DMS114 treated with DMSO at 0.1 percent for 48 hours (cell line): ENCODE results near the gene HGS.
A peak's percentile ranks its signal among the peaks of the same experiment; 100 is the strongest.

ENCODE experiments used
- DNase-seq: peaks from one replicate; lab custom pipeline; 2025; ENCODE audit not compliant: unreplicated experiment; lab: John Stamatoyannopoulos, UW

Gene HGS

DNA sequence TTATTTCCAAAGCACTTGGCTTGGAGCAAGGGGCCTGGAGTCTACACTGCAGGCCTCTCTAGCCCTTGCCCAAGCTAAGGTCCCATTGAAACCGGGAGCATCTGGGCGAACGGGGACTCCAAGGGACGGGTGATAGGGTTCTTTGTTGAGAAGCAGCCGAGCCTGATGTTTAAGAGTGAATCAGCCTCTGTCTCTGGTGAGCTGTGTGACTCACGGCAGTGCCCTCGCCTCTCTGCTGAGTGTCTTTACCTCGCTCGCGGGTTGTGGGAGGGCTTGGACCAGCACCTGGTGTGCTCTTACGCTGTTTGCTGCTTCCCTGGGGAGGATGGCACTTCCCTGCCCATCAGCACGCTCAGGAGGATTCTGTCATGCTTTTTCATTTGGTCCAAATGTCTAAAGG, 1.3 kb downstream of the HGS start:
- DNase-seq = no peak

DNA sequence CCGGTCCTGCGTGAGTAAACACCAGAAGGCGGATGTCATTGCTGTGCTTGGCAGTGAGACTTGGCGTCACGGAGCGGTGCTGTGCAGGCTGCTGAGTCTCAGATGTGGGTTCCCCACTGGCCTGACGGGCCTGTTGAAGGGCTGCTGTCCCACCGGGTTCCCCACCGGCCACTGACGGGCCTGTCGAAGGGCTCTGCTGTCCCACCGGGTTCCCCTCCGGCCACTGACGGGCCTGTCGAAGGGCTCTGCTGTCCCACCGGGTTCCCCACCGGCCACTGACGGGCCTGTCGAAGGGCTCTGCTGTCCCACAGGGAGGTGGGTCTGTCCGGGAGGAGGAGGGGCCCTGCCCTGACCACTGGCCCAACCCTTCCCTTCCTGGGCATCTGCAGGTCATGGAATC, 2.8 kb downstream of the HGS start:
- DNase-seq = no peak

DNA sequence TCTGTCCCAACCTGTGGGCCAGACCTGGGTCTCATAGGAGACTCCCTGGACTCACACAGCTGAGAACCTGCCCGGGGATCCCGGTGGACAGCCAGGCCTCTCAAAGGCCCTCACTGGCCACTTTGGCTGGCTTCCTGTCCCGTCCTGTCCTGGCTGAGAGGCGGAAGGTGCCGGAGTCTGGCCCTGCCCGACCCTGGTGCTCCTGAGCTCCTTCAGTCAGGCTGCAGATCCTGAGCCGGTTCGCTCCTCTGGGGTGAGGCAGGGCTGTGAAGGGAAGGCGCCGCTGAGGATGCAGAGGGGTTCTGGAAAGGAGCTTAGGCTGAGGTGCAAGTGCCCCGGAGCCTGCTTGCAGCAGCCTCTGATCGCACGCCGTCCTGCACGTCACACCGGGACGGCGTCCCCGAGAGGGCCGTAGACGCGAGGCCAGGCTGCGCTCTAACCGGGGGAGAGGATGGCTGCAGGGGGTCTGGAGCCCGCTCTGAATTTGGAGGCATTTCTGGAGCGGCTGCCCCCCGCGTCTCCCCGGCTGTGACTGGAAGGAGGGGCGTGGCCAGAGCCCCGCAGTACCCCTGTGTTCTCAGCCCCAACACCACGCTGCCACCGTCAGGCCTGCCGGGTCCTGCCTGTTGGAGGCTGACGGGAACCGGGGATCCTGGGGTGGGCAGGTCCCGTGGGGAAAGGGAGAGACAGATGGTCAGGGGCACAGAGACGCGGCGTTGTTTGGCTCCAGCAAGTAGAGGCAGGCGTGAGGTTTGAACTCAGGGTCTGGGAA, 4.1 kb downstream of the HGS start:
- no peak for DNase-seq

DNA sequence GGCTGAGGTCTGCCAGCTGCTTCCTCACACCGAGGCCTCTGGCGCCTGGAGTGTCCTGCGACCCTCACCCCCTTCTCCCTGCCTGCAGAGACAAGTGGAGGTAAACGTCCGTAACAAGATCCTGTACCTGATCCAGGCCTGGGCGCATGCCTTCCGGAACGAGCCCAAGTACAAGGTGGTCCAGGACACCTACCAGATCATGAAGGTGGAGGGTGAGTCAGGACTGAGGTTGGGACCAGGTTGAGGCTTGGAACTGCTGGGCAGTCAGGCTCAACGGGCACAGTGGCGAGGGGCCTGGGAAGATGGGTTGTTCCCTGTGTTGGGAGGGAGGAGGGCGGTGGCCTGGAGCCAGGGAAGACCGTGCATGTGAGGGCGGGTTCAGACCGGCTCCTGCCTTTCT, 4.8 kb downstream of the HGS start:
- no peak for DNase-seq

DNA sequence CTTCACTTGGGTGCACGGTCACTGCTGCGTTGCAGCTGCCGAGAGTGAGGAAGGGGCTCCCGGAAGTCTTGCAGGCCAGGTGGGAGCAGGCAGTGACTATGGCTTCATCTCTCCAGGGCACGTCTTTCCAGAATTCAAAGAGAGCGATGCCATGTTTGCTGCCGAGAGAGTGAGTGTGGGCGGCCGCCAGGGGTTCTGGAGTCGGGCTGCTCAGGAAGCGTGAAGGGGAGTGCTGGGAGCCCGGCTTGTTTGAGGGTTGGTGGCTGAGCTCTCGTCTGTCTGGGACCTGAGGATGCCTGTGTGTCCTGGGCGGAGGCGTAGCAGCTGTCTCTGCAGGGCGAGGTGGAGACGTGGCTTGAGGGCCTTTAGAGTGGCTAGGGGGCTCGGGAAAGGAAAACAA, 6.3 kb downstream of the HGS start:
- DNase-seq = no peak

DNA sequence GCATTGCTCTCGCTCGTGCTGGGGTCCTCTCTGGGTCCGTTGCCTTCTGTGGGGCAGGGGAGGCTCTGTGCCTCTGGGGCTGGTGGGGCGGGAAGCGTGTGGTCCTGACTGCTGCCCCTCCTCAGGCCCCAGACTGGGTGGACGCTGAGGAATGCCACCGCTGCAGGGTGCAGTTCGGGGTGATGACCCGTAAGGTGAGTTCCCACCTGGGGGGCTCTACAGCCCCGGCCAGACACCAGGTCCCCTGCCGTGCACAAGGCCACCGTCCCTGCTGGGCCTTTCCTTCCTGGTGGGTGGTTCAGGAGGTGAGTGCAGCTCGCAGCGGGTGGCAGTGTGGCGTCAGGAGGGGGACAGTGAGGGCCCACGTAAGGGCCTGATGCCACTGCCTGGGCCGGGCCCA, 6.7 kb downstream of the HGS start:
- DNase-seq = no peak

DNA sequence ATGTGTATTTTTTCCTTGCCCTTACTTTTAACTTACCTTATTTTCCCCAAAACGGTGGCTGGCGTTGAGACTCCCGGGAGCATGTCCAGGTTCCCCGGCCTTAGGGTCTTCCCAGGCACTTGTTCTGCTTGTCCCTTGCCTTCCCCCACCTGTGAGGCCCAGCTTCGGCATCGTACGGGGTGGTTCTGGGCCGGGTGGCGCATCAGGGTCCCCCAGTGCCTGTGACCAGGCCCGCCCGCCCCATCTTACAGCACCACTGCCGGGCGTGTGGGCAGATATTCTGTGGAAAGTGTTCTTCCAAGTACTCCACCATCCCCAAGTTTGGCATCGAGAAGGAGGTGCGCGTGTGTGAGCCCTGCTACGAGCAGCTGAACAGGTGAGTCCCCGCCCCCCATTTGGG, 7.4 kb downstream of the HGS start:
- DNase-seq = no peak

DNA sequence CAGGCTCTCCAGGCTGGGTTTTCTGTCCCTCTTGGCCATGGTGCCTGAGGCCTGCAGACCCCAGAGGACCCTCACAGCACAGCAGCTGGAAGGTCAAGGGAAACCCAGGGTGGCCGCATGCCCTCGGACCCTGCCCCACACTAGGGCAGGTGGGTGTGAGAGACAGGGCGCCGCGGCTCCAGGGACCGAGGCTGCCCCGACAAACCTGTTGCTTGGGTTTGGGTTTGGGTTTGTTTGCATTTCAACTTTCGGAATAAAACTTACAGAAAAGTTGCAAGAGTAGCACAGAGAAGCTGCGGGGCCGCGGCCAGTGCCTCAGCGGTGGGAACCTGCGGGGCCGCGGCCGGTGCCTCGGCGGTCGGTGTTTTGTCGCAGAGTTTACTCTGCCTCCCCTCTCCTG, 7.8 kb downstream of the HGS start:
- DNase-seq = no peak

DNA sequence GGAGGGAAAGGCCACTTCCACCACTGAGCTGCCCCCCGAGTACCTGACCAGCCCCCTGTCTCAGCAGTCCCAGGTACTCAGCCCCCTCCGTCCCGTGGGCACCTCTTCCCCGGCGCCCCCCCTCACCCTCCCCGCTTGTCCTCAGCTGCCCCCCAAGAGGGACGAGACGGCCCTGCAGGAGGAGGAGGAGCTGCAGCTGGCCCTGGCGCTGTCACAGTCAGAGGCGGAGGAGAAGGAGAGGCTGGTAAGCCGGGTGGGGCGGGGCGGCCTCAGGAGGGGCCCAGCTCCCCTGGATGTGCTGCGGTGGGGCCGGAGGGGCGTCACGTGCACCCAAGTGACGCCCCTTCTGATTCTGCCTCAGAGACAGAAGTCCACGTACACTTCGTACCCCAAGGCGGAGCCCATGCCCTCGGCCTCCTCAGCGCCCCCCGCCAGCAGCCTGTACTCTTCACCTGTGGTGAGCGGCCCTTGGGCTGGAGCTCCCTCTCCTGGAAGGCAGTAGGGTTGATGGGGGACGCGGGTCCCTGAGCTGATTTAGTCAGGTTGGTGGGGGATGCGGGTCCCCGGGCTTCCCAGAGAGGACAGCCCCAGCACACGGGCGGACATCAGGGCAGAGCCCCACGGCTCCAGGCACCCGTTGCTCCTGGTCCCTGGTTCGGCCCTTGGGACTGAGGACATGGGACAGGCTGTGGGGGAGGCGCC, 9.8 kb downstream of the HGS start:
- no peak for DNase-seq

DNA sequence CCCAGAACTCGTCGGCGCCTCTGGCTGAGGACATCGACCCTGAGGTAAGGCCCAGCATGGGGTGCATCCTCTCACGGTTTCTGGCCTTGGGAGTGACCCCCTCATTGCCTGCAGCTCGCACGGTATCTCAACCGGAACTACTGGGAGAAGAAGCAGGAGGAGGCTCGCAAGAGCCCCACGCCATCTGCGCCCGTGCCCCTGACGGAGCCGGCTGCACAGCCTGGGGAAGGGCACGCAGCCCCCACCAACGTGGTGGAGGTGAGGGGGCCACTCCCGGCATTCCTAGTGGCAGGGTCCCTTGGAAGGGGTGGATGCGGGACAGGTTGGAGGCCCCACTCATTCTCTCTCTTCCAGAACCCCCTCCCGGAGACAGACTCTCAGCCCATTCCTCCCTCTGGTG, 11.0 kb downstream of the HGS start:
- no peak for DNase-seq

DNA sequence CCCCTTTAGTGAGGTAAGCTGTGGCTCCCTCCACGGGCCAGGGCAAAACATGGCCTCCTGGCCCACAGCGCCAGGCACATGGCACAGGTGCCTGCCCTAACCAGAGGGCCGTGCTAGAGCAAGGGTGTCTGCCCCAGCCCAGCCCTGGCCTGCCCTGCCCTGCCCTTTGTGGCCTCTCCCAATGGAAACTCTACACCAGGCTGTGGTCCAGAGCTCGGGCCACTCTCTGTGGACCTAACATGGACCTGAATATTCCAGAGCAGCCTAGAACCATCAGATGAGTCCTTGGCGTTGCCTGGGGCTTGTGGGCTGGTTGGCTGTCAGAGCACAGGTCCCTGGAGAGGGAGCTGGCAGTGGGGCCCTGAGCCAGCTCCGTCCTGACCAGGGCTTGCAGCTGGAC, 11.4 kb downstream of the HGS start:
- no peak for DNase-seq

DNA sequence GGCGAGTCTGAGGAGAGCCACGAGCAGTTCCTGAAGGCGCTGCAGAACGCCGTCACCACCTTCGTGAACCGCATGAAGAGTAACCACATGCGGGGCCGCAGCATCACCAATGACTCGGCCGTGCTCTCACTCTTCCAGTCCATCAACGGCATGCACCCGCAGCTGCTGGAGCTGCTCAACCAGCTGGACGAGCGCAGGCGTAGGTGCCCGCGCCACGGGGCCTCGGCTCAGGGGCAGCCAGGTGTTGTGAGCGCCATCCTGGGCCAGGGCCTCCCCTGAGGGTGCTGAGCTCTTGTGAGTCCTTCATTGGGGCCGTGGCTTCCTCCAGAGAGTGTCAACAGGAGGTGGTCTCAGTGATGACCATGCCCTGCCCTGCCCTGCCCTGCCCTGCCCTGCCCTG, 12.0 kb downstream of the HGS start:
- no peak for DNase-seq

DNA sequence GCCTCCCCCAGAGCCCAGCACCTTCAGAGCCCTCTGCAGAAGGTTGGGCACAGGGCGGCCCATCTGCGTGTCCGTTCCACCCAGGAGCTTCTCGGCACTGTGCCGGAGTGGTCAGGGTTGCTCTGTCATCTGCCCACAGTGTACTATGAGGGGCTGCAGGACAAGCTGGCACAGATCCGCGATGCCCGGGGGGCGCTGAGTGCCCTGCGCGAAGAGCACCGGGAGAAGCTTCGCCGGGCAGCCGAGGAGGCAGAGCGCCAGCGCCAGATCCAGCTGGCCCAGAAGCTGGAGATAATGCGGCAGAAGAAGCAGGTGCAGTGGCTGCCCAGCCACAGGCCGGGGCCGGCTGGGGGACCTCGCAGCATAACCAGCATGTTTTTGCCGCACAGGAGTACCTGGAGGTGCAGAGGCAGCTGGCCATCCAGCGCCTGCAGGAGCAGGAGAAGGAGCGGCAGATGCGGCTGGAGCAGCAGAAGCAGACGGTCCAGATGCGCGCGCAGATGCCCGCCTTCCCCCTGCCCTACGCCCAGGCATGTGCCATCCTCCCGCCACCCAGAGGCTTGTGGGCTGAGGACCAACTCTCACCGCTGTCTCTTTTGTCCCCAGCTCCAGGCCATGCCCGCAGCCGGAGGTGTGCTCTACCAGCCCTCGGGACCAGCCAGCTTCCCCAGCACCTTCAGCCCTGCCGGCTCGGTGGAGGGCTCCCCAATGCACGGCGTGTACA, 12.6 kb downstream of the HGS start:
- no peak for DNase-seq

DNA sequence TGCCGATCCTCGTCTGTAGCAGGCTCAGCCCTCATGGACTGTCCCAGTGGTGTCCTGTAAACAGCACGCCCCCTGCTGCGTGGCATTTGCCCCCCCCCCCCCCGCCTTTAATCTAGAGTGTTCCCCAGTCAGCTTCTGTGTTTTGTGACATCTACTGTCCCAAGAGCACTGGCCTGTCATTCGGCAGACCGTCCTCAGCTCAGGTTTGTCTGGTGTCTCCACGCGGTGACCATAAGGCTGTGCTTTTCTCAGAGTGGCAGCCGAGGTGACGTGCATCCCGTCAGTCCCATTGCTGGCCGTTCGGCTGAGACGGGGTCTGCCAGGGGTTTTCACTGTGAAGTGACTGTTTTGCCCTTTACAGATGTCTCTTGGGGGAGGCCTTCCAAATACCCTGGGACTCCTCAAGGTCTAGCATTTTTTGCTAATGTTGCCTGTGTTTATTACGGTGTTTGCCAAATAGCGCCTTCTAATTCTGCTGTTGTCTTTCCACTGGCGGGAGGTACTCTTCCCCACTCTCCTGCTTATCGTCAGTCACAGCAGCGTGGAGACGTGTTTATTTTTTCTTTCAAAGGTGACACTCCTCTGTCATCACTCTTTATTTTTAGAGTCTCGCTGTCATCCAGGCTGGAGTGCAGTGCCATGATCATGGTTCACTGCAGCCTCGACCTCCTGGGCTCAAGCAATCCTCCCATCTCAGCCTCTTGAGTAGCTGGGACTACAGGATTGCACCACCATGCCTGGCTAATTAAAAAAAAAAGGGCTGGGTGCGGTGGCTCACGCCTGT, 13.6 kb downstream of the HGS start:
- no peak for DNase-seq

DNA sequence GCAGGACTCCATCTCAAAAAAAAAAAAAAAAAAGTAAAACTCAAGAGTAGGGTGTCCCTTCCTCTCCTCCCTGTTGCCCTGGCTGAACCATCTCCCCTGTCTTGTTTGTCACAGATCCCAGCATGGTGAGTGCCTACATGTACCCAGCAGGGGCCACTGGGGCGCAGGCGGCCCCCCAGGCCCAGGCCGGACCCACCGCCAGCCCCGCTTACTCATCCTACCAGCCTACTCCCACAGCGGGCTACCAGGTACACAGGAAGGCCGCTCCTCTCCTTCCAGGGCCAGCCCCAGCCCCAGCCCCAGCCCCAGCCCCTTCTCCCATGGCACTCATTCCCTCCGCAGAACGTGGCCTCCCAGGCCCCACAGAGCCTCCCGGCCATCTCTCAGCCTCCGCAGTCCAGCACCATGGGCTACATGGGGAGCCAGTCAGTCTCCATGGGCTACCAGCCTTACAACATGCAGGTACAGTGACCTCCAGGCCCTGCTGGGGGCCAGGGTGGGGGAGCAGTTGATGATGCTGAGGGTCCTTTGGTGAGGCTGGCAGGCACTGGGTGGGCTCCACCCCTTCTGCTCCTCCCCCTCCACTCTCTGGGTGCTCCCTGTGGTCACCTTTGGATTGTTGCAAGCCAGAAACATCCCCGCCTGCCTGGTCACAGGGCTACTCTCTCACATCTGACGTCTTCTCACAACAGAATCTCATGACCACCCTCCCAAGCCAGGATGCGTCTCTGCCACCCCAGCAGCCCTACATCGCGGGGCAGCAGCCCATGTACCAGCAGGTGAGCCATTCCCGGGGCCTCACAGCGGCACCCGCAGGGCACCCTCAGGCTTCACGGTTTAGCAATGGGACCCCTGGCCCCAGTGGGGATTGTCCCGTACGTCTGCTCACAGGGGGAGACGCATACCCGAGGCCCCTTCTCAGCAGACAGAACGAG, 16.8 kb downstream of the HGS start:
- DNase-seq = no peak

DNA sequence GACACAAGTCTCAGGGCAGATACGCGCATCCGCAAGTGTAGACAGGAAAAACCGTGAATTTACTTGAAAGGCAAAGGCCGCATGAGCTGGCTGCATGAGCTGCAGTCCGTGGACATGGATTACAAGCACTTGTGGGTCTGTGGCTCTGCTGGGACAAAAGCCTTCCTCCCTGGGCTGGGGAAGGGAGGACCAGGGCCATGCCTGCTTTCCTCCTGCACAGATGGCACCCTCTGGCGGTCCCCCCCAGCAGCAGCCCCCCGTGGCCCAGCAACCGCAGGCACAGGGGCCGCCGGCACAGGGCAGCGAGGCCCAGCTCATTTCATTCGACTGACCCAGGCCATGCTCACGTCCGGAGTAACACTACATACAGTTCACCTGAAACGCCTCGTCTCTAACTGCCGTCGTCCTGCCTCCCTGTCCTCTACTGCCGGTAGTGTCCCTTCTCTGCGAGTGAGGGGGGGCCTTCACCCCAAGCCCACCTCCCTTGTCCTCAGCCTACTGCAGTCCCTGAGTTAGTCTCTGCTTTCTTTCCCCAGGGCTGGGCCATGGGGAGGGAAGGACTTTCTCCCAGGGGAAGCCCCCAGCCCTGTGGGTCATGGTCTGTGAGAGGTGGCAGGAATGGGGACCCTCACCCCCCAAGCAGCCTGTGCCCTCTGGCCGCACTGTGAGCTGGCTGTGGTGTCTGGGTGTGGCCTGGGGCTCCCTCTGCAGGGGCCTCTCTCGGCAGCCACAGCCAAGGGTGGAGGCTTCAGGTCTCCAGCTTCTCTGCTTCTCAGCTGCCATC, 17.7 kb downstream of the HGS start:
- peak; percentile 16 for DNase-seq

DNA sequence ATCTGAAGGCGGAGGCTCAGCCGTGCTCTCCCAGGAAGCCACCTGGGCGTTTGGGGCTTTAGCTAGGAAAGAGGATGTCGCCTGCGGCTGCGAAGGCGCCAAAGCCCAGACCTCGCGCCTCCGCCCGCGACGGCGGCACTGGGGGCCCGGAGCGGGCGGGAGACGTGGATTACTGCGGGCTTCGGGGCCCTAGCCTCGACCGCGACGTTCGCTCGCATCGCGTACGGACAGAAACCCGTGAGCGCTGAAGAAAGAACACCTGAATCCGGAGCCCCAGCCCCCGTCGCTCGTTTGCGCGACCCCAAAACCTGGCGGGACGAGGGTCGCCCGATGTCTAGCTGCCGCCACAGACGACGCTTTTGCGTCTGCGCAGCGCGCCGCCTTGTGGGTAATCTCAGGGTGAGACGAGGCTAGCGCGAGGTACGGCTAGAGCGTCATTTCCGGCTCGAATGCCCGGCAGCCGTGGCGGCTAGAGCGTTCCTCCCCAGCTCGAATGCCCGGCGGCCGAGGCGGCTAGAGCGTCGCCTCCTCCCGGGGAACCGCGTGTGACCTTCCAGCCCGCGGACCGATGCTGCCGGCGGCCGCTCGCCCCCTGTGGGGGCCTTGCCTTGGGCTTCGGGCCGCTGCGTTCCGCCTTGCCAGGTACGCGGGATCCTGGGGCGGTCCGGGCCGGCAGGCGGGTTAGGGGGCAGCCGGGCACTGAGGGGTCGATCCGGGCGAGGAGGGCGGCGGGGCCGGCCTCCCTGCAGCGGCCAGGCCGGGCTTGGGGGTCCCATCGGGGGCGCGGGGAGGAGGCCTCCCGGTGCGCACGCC, 19.3 kb downstream of the HGS start, which contains the start of gene MRPL12:
Gene MRPL12, plus strand, starts transcription at position 434 of the 813 bp plus-strand sequence. Its CDS starts 135 bp downstream, at position 569.
- DNase-seq = peak; percentile 75
